ENCODE measurements around the gene LSAMP.
"Not testable (repeated sequence)": the region's sequence is repeated elsewhere in the genome, so short reads cannot be mapped to it uniquely, and the experiment has no call there.

The LSAMP gene

GRCh38 chr3:115861166-115861733, 584.0 kb downstream of the LSAMP start:
- DNase-seq = no peak

DNA sequence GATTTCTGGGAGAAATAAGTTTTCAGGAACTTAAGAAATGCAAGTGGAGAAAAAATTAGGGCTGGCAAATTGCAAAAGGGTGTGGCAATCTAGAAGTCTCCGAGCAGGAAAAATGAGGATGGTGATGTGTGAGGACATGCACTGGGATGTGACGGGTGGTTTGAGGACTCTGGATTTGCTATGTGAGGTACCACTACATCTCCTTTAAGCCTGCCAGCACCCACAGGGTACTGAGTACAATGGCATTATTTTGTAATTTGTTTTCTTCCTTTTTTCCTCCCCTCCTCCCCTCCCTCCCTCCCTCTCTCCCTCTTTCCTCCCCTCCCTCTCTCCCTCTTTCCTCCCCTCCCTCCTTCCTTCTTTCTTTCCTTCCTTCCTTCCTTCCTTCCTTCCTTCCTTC, 584.5 kb downstream of the LSAMP start:
- no peak for DNase-seq

- DNase-seq = no peak
Measured at GRCh38 chr3:115859002-115859807, 586.1 kb downstream of the LSAMP start.

GRCh38 chr3:115857518-115858136, 587.7 kb downstream of the LSAMP start:
- DNase-seq = no peak

- no peak for DNase-seq
Measured at GRCh38 chr3:115855911-115856310, 589.4 kb downstream of the LSAMP start.

- DNase-seq = no peak
Measured at GRCh38 chr3:115853104-115853503, 592.2 kb downstream of the LSAMP start.

- no peak for DNase-seq
Measured at GRCh38 chr3:115852278-115852677, 593.0 kb downstream of the LSAMP start.

- DNase-seq = no peak
Measured at GRCh38 chr3:115851571-115851970, 593.7 kb downstream of the LSAMP start.

DNA sequence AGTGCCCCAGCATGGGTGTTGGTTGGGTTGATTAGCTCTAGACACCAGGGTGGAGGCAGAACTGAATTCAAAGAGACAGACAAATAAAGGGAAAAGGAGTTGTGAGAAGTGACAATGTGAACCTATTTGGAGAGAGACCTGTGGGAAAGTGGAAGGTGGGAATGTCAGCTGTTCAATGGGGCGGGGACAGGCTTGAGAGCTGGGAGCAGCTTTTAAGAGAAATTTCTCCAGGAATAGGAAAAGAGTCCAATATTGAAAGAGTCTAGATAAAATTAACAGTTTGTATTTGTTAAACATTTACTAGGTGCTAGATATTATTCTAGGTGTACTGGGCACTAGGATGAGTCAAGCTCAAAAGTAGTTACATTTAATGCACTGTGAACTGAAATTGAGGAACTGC, 596.6 kb downstream of the LSAMP start:
- DNase-seq = no peak

DNA sequence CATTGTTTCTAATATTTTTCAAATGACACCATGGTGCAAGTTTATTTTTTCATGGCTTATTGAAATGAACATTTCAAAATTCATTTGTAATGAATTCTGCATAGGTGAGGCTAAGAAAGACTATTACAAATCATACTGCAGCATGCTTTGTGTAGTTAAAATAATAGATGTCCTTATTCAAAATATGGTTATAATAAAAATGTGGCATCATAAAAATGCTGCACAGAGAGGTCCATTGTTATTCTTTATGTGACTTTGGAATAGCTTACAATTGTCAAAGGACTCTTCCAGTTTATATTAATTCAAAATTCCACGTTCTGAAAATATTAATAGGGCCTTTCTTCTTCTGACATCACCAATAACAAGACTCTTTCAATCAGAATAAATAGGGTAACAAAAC, 599.3 kb downstream of the LSAMP start:
- DNase-seq = no peak

DNA sequence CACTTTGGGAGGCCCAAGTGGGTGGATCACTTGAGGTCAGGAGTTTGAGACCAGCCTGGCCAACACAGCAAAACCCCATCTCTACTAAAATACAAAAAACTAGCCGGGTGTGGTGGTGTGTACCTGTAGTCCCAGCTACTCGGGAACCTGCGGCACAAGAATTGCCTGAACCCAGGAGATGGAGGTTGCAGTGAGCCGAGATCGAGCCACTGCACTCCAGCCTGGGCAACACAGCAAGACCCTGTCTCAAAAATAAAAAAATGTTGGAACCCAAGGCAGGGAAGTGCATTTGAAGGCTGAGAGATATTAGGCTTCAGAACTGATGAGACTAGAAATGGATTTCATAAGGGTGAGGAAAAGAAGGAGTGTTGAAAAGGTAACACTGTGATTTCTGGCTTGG, 600.6 kb downstream of the LSAMP start:
- not testable (repeated sequence) for DNase-seq

DNA sequence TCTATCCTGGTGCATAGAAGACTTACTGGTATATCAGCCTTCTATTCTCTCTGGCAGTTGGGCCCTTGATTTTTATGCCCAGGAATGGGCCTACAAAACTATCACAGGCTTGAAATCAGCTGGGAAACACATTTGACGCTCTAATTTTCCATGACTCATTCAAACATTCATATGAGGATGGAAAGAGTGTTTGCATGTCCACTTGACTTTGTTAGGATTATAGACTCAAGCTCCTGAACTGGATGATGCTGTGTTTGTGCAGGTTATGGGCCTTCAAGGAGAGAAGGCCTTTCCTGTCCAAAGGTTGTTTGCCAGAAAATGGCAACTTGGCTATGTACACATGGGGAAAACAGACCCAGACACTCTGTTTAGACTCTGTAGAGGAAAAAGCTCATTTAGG, 602.1 kb downstream of the LSAMP start:
- no peak for DNase-seq

DNA sequence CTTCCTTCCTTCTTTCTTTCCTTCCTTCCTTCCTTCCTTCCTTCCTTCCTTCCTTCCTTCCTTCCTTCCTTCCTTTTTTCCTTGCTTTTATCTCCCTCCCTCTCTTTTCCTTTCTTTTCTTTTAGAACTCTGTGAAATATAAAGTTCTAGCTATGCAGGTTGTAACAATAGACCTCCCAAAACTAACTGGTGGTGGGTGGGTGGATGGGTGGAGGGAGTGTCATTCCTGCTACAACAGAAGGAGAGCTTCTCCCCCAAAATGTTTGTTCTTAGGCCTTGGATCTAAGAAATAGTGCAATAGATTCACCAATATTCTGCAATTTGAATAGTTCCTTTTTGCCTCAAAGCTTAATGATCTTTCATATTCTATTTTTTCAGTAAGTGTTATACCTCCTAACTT, 606.0 kb downstream of the LSAMP start:
- DNase-seq = no peak

GRCh38 chr3:115838786-115839185, 606.5 kb downstream of the LSAMP start:
- no peak for DNase-seq

DNA sequence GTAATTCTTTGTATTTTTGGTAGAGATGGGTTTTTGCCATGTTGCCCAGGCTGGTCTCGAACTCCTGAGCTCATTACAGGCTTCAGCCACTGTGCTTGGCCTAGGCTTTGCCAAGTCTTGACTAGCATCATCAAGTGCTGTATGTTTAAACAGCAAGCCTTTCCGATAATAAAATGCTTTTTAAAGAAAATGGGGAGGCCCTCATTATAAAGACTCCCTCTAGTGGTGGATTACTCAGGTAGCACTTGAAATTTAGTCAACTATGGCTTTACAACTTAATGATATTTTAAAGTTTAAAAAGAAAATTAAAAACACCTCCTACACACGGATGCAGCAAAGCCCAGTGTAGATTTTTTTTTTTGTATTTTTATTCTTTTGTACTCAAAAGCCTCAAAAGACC, 608.3 kb downstream of the LSAMP start:
- no peak for DNase-seq

- DNase-seq = no peak
Measured at GRCh38 chr3:115835946-115836345, 609.3 kb downstream of the LSAMP start.

DNA sequence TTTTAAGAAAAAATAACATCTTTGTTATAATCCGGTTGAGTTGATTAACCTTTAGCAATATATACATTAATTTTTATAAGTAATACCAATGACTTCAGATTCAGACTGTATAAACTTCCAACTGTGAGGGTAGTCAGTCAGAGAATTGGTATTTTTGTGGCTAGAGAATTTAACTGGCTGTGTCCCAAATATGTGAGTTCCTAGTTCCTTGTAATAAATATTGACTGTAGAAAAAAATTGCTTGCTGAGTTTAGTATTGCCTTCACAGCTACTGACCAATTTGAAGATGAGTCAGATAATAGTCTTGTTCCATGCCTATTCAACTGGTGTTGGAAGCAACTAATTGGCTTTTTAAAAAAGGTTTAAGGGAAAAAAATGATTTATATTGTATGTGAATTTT, 611.2 kb downstream of the LSAMP start:
- no peak for DNase-seq

DNA sequence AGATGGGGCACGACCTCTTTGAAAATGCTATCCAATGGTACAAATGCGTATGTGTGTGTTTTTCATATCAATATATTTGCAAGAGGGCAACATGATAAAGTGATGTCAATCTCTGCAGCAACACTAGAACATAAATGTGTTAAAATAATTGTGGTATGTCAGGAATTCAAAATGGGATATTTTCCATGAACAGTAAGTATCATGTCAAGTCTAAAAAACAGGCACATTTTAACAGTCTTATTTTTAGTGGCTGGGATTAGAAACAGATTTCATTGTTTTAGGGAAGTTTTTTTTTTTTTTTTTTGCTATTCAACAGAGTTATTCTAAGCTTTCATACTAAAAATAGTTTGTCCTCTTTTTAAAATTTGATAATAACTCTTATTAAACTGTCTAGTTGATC, 612.2 kb downstream of the LSAMP start:
- DNase-seq = no peak

- no peak for DNase-seq
Measured at GRCh38 chr3:115832265-115832664, 613.0 kb downstream of the LSAMP start.

GRCh38 chr3:115831864-115832263, 613.4 kb downstream of the LSAMP start:
- no peak for DNase-seq

DNA sequence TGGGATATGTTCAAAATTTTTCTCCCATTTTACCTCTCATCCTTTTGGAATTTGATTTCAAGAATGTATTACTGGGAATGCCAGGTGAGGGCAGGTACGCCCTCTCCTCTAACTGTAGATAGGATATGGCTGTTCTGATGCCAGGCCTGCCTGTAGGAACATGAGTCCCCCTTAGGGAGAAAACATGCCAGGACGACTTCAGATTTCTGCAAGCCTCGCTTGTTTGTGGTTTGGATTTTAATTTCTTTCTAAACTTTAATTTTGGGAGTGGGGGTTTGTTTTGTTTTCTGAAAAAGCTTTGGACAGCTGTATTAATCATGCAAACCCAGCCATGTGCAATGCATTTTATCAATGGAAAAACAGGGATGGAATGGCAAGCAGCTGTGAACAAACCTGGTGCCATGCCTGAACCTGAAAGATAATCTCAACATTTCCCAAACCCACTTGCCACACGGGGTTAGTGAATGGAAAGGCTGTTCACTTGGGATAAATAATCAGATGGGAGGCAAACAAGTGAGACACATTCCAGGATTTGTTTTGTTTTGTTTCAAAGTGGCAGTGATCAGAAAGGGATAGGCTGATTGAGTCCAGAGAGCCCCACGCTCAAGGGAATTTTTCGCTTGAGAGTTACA, 614.4 kb downstream of the LSAMP start:
- no peak for DNase-seq

- no peak for DNase-seq
Measured at GRCh38 chr3:115828401-115828800, 616.9 kb downstream of the LSAMP start.

GRCh38 chr3:115827495-115827894, 617.8 kb downstream of the LSAMP start:
- DNase-seq = no peak

- DNase-seq = no peak
Measured at GRCh38 chr3:115825046-115825445, 620.2 kb downstream of the LSAMP start.

Measured in CD4-positive, alpha-beta T cell treated with Interleukin-17A for 1 hour (primary cell).